ENCODE measurements around the gene SPI1. TPM values are rescaled to one million over a fixed set of nuclear protein-coding genes. Genes with fewer than 3 reads are reported as not detected.

Gene SPI1
- total and polyA plus RNA-seq, 9 donors: 3.6 to 8.2 (median 5.9) TPM

GRCh38 chr11:47375546-47376085 is 2.7 kb downstream of the SPI1 start:
- no peaks in the 10 kb centered on the region for H3K36me3 ChIP-seq (ENCODE audit: control insufficient read depth, insufficient read depth, low read length)
- no peaks in the 10 kb centered on the region for H3K9me3 ChIP-seq (replicated peaks; ENCODE audit: control insufficient read depth, low read depth, low read length)
- DNase-seq: no peak
- H3K27ac ChIP-seq (ENCODE audit: low read length): no peak overlapping the region
- no peaks in the 10 kb centered on the region for H3K27me3 ChIP-seq (ENCODE audit: control insufficient read depth, insufficient read depth, low read length)
- H3K4me1 ChIP-seq (ENCODE audit: control insufficient read depth, insufficient read depth, low read length): peaks cover 5% of the 10 kb centered on the region
- H3K4me3 ChIP-seq (ENCODE audit: low read length): no peak overlapping the region
- 74% methylated on average over 12 of the region's 13 CpGs for WGBS (ENCODE audit: insufficient coverage)

DNA sequence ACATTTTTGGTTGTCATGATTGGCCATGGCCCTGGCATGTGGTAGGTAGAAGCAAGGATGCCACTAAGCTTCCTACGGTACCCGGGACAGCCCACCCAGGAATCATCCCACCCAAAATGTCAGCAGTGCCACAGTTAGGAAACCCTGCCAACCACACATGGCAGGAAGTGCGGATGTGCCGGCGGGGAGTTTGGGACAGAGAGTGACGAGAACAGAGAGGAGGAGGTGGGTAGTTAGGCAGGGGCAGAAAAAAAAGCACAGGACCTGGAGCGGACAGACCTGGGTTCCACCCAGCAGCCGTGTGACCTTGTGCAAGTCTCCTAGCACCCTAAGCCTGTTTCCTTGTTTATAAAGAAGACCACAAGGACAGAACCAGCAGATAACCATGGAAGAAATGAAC is 3.3 kb downstream of the SPI1 start:
- WGBS (ENCODE audit: insufficient coverage): 82% methylated on average over 4 of the region's 8 CpGs
- H3K27me3 ChIP-seq (ENCODE audit: control insufficient read depth, insufficient read depth, low read length): no peaks in the 10 kb centered on the region
- no peaks in the 10 kb centered on the region for H3K36me3 ChIP-seq (ENCODE audit: control insufficient read depth, insufficient read depth, low read length)
- peaks cover 5% of the 10 kb centered on the region for H3K4me1 ChIP-seq (ENCODE audit: control insufficient read depth, insufficient read depth, low read length)
- H3K27ac ChIP-seq (ENCODE audit: low read length): no peak overlapping the region
- no peak for DNase-seq
- H3K9me3 ChIP-seq (replicated peaks; ENCODE audit: control insufficient read depth, low read depth, low read length): no peaks in the 10 kb centered on the region
- H3K4me3 ChIP-seq (ENCODE audit: low read length): no peak overlapping the region

GRCh38 chr11:47374720-47375019 is 3.7 kb downstream of the SPI1 start:
- Histone ChIP-seq H3K27me3 (ENCODE audit: control insufficient read depth, insufficient read depth, low read length) (no peaks in the 10 kb centered on the region), H3K4me1 (ENCODE audit: control insufficient read depth, insufficient read depth, low read length) (peaks cover 5% of the 10 kb centered on the region), H3K4me3 (ENCODE audit: low read length) (no peak overlapping the region), H3K27ac (ENCODE audit: low read length) (no peak overlapping the region), H3K9me3 (replicated peaks; ENCODE audit: control insufficient read depth, low read depth, low read length) (no peaks in the 10 kb centered on the region), H3K36me3 (ENCODE audit: control insufficient read depth, insufficient read depth, low read length) (no peaks in the 10 kb centered on the region)
- DNase-seq: peak; percentile 5
- 100% methylated on average over 2 of the region's 5 CpGs for WGBS (ENCODE audit: insufficient coverage)

GRCh38 chr11:47373876-47374719 is 4.2 kb downstream of the SPI1 start:
- H3K36me3 ChIP-seq (ENCODE audit: control insufficient read depth, insufficient read depth, low read length): no peaks in the 10 kb centered on the region
- no peaks in the 10 kb centered on the region for H3K27me3 ChIP-seq (ENCODE audit: control insufficient read depth, insufficient read depth, low read length)
- 69% methylated on average over 13 of the region's 19 CpGs for WGBS (ENCODE audit: insufficient coverage)
- DNase-seq: peak; percentile 76
- H3K9me3 ChIP-seq (replicated peaks; ENCODE audit: control insufficient read depth, low read depth, low read length): no peaks in the 10 kb centered on the region
- H3K4me1 ChIP-seq (ENCODE audit: control insufficient read depth, insufficient read depth, low read length): peaks cover 5% of the 10 kb centered on the region
- H3K27ac ChIP-seq (ENCODE audit: low read length): no peak overlapping the region
- no peak overlapping the region for H3K4me3 ChIP-seq (ENCODE audit: low read length)

- H3K9me3 ChIP-seq (replicated peaks; ENCODE audit: control insufficient read depth, low read depth, low read length): no peaks in the 10 kb centered on the region
- no peaks in the 10 kb centered on the region for H3K27me3 ChIP-seq (ENCODE audit: control insufficient read depth, insufficient read depth, low read length)
- DNase-seq: no peak
- 80% methylated on average over 1 of the region's 7 CpGs for WGBS (ENCODE audit: insufficient coverage)
- H3K36me3 ChIP-seq (ENCODE audit: control insufficient read depth, insufficient read depth, low read length): no peaks in the 10 kb centered on the region
- peaks cover 2% of the 10 kb centered on the region for H3K4me1 ChIP-seq (ENCODE audit: control insufficient read depth, insufficient read depth, low read length)
- no peak overlapping the region for H3K4me3 ChIP-seq (ENCODE audit: low read length)
- no peak overlapping the region for H3K27ac ChIP-seq (ENCODE audit: low read length)
These were observed 5.9 kb downstream of the SPI1 start for GRCh38 chr11:47372422-47372821.

DNA sequence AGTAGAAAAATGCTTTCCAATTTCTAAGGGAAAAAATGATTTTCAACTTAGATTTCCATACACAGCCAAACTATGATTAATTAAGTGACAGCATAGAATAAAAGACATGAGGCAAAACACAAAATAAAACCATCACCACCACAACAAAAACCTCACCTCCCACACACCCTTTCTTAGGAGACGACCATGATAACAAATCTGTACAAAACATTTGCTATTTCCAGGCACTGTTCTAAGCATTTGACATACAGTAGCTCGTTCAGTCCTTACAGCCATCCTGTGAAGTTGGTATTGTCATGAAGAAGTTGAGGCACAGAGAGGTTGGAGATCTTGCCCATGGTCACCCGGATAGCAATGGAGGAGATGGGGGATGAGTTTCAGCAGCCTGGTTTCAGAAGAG is 8.7 kb downstream of the SPI1 start:
- no peak overlapping the region for H3K4me3 ChIP-seq (ENCODE audit: low read length)
- DNase-seq: no peak
- H3K27ac ChIP-seq (ENCODE audit: low read length): no peak overlapping the region
- H3K9me3 ChIP-seq (replicated peaks; ENCODE audit: control insufficient read depth, low read depth, low read length): no peaks in the 10 kb centered on the region
- no peaks in the 10 kb centered on the region for H3K27me3 ChIP-seq (ENCODE audit: control insufficient read depth, insufficient read depth, low read length)
- WGBS (ENCODE audit: insufficient coverage): 100% methylated on average over 1 of the region's 3 CpGs
- no peaks in the 10 kb centered on the region for H3K36me3 ChIP-seq (ENCODE audit: control insufficient read depth, insufficient read depth, low read length)
- H3K4me1 ChIP-seq (ENCODE audit: control insufficient read depth, insufficient read depth, low read length): no peaks in the 10 kb centered on the region

DNA sequence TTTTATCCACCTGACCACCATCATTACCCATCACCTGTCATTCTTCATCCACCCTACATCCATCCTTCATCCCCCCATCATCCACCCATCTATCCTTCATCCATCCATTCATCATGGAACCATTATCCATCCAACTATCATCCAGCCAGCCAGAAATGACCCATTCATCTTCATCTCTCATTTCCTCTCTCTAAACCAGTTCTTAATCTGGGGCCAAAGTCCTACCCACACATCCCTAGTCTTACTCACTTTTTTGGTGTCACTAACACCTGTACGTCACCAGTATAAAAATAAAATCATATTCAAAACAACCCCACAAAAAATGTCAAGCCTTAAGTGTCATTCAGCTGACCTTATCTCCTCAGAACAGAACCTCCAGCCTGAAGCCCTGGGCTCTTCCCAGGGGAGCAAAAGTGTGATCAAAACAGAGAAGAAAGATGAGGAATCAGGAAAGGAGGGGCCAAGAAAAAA is 12.3 kb downstream of the SPI1 start:
- H3K4me3 ChIP-seq (ENCODE audit: low read length): no peak overlapping the region
- no peak for DNase-seq
- H3K36me3 ChIP-seq (ENCODE audit: control insufficient read depth, insufficient read depth, low read length): no peaks in the 10 kb centered on the region
- no CpG with 5 or more reads among the region's 1 CpG for WGBS (ENCODE audit: insufficient coverage)
- H3K9me3 ChIP-seq (replicated peaks; ENCODE audit: control insufficient read depth, low read depth, low read length): no peaks in the 10 kb centered on the region
- H3K27ac ChIP-seq (ENCODE audit: low read length): no peak overlapping the region
- H3K27me3 ChIP-seq (ENCODE audit: control insufficient read depth, insufficient read depth, low read length): no peaks in the 10 kb centered on the region
- H3K4me1 ChIP-seq (ENCODE audit: control insufficient read depth, insufficient read depth, low read length): no peaks in the 10 kb centered on the region

GRCh38 chr11:47361419-47361818 is 16.9 kb downstream of the SPI1 start:
- no peaks in the 10 kb centered on the region for H3K4me1 ChIP-seq (ENCODE audit: control insufficient read depth, insufficient read depth, low read length)
- no peak overlapping the region for H3K27ac ChIP-seq (ENCODE audit: low read length)
- no peaks in the 10 kb centered on the region for H3K27me3 ChIP-seq (ENCODE audit: control insufficient read depth, insufficient read depth, low read length)
- H3K9me3 ChIP-seq (replicated peaks; ENCODE audit: control insufficient read depth, low read depth, low read length): no peaks in the 10 kb centered on the region
- DNase-seq: no peak
- 84% methylated on average over 7 of the region's 13 CpGs for WGBS (ENCODE audit: insufficient coverage)
- H3K4me3 ChIP-seq (ENCODE audit: low read length): no peak overlapping the region
- H3K36me3 ChIP-seq (ENCODE audit: control insufficient read depth, insufficient read depth, low read length): no peaks in the 10 kb centered on the region

DNA sequence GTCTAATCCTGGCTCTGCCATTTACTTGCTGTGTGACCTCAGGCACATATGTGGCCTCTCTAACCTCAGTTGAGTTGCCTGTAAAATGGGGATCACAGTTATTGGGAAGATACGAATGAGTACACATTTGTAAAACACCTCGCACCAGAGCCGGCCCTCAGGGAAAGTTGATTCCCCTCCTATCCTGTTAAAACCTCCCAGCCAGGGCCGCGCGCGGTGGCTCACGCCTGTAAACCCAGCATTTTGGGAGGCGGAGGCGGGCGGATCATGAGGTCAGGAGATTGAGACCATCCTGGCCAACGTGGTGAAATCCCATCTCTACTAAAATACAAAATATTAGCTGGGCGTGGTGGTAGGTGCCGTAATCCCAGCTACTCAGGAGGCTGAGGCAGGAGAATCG is 18.0 kb downstream of the SPI1 start:
- 100% methylated on average over 3 of the region's 15 CpGs for WGBS (ENCODE audit: insufficient coverage)
- Histone ChIP-seq H3K36me3 (ENCODE audit: control insufficient read depth, insufficient read depth, low read length) (no peaks in the 10 kb centered on the region), H3K9me3 (replicated peaks; ENCODE audit: control insufficient read depth, low read depth, low read length) (no peaks in the 10 kb centered on the region), H3K27me3 (ENCODE audit: control insufficient read depth, insufficient read depth, low read length) (no peaks in the 10 kb centered on the region), H3K4me3 (ENCODE audit: low read length) (no peak overlapping the region), H3K4me1 (ENCODE audit: control insufficient read depth, insufficient read depth, low read length) (peaks cover 2% of the 10 kb centered on the region), H3K27ac (ENCODE audit: low read length) (no peak overlapping the region)
- DNase-seq: no peak

DNA sequence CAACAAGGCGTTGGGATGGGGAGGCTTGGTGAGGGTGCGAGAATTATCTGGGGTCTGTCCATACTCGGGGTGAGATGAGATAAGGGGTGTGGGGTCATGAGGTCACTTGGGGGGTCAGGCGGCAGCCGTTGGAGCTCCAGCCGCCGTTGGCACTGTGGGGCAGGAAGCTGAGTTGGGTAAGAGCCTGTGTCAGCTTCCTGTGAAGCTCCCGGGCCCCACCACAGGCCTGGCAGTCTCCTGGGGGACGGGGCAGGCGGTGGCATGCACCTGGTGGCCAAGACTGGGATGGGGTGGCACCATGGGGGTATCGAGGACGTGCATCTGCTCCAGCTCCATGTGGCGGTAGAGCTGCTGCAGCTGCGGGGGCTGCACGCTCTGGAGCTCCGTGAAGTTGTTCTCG is 18.8 kb downstream of the SPI1 start:
- no peaks in the 10 kb centered on the region for H3K27me3 ChIP-seq (ENCODE audit: control insufficient read depth, insufficient read depth, low read length)
- no peak overlapping the region for H3K4me3 ChIP-seq (ENCODE audit: low read length)
- H3K9me3 ChIP-seq (replicated peaks; ENCODE audit: control insufficient read depth, low read depth, low read length): no peaks in the 10 kb centered on the region
- H3K4me1 ChIP-seq (ENCODE audit: control insufficient read depth, insufficient read depth, low read length): peaks cover 4% of the 10 kb centered on the region
- 70% methylated on average over 17 of the region's 17 CpGs for WGBS (ENCODE audit: insufficient coverage)
- no peak for DNase-seq
- H3K36me3 ChIP-seq (ENCODE audit: control insufficient read depth, insufficient read depth, low read length): no peaks in the 10 kb centered on the region
- no peak overlapping the region for H3K27ac ChIP-seq (ENCODE audit: low read length)
